Activated T-helper 1 cell treated with anti-CD3 and anti-CD28 coated beads, Interleukin-12 subunit alpha, Interleukin-12 subunit beta, Interleukin-2, Interleukin-4 antibody, amounts not matched to agents 30 ng/mL and 10 ng/mL and 1 ng/mL, durations not matched to agents 14 hours and 24 hours and 36 hours (primary cell): ENCODE results near the gene TRAPPC1. TPM values are rescaled to one million over a fixed set of nuclear protein-coding genes. Genes with fewer than 3 reads are reported as not detected.

ENCODE experiments used
- total RNA-seq: library from RNA; stranded (reverse); gene quantifications from 2 replicates; pipeline ENCODE4 v1.2.3, GENCODE V29; 2022

Gene TRAPPC1
- total RNA-seq, 1 donor from 2014 or later = 153 TPM

Other genes starting within 250 kb of the TRAPPC1 start
- 172 and 179 TPM in 2 replicates for gene TP53, start 244.5 kb downstream of the TRAPPC1 start, total RNA-seq
- 31.5 TPM in 2 replicates for gene WRAP53, start 243.5 kb downstream of the TRAPPC1 start, total RNA-seq
- gene EFNB3, start 226.7 kb downstream of the TRAPPC1 start, total RNA-seq = 0.08 TPM in 1 of 2 replicates, not detected in the other
- not detected in 2 replicates for gene DNAH2, start 214.2 kb downstream of the TRAPPC1 start, total RNA-seq
- gene KDM6B, start 97.7 kb downstream of the TRAPPC1 start, total RNA-seq = 163 and 177 TPM in 2 replicates
- gene TMEM88, start 76.9 kb downstream of the TRAPPC1 start, total RNA-seq = 7.4 TPM in 2 replicates
- gene NAA38, start 74.4 kb downstream of the TRAPPC1 start, total RNA-seq = 36.4 and 43.5 TPM in 2 replicates
- 11.8 and 12.7 TPM in 2 replicates for gene CYB5D1, start 73.9 kb downstream of the TRAPPC1 start, total RNA-seq
- 125 and 133 TPM in 2 replicates for gene CHD3, start 43.2 kb downstream of the TRAPPC1 start, total RNA-seq
- 6.2 and 6.3 TPM in 2 replicates for gene RNF227, start 15.7 kb downstream of the TRAPPC1 start, total RNA-seq
- gene KCNAB3, start 2.1 kb downstream of the TRAPPC1 start, total RNA-seq = 9.9 and 10.8 TPM in 2 replicates
- 53.5 and 54.7 TPM in 2 replicates for gene CNTROB, start 260 bp upstream of the TRAPPC1 start, total RNA-seq
- not detected in 2 replicates for gene GUCY2D, start 70.7 kb upstream of the TRAPPC1 start, total RNA-seq
- not detected in 2 replicates for gene ALOX15B, start 107.1 kb upstream of the TRAPPC1 start, total RNA-seq
- gene ALOX12B, start 155.8 kb upstream of the TRAPPC1 start, total RNA-seq = 0.51 and 0.78 TPM in 2 replicates
- 0.10 TPM in 1 of 2 replicates, not detected in the other for gene ALOXE3, start 186.6 kb upstream of the TRAPPC1 start, total RNA-seq
- gene HES7, start 192.2 kb upstream of the TRAPPC1 start, total RNA-seq = 0.88 and 1.8 TPM in 2 replicates
- 36.9 and 37.4 TPM in 2 replicates for gene PER1, start 220.5 kb upstream of the TRAPPC1 start, total RNA-seq
- 54.7 and 55.9 TPM in 2 replicates for gene VAMP2, start 231.0 kb upstream of the TRAPPC1 start, total RNA-seq
- gene TMEM107, start 244.4 kb upstream of the TRAPPC1 start, total RNA-seq = 19.3 and 20.8 TPM in 2 replicates